Vagina (tissue), 2 donors: ENCODE measurements around the gene UMODL1. TPM values are rescaled to one million over a fixed set of nuclear protein-coding genes. Genes with fewer than 3 reads are reported as not detected.
A peak's percentile ranks its signal among the peaks of the same experiment; 100 is the strongest.

ENCODE experiments used
- DNase-seq, 2 donors: peaks; one replicate each; pipeline ENCODE4 v3.0.0-alpha.2; 2017; ENCODE audit errors: extremely low spot score in 2 of 2
- H3K27ac ChIP-seq: fragments of 200-600 bp; sonication (generic); one replicate; pipeline ENCODE4 v1.5.1; 2019
- H3K27me3 ChIP-seq: fragments of 200-600 bp; sonication (generic); one replicate; pipeline ENCODE4 v1.5.1; 2019
- H3K36me3 ChIP-seq, 2 donors: fragments of 200-600 bp; sonication (generic); one replicate each; pipeline ENCODE4 v1.5.1; 2017 to 2019
- H3K4me1 ChIP-seq: fragments of 200-600 bp; sonication (generic); one replicate; pipeline ENCODE4 v1.5.1; 2019
- H3K4me3 ChIP-seq, 2 donors: fragments of 200-600 bp; sonication (generic); 1 replicate in 1 of 2; 2 replicates in 1 of 2; pipeline ENCODE4 v1.5.1; 2016 to 2019
- H3K9me3 ChIP-seq: fragments of 200-600 bp; sonication (generic); one replicate; pipeline ENCODE4 v1.5.1; 2019
- POLR2A ChIP-seq, 2 donors: fragments of 450-650 bp; IDR thresholded peaks; one replicate each; pipeline ENCODE4 v1.6.1; 2017; ENCODE audit warnings: antibody characterized with exemption in 2 of 2, mild to moderate bottlenecking in 2 of 2, moderate library complexity in 2 of 2
- POLR2AphosphoS5 ChIP-seq, 2 donors: sonication (generic); formaldehyde crosslinking; IDR thresholded peaks; one replicate each; pipeline ENCODE4 v1.9.0; 2017; ENCODE audit warnings: antibody characterized with exemption in 2 of 2, mild to moderate bottlenecking in 2 of 2, low read depth in 1 of 2; ENCODE audit not compliant: insufficient read depth in 1 of 2
- intact Hi-C: fragments of 100-400 bp; cut with DNase I; formaldehyde crosslinking; loops from one replicate; pipeline ENCODE4 v1.15.1; 2023
- total RNA-seq: library from RNA; depleted of rRNA; stranded (reverse); fragments of >200 nt; gene quantifications from one replicate; pipeline ENCODE4 v1.2.3, GENCODE V29; 2016
- TF ChIP-seq, protein P1 (sequence below), 3 experiments: fragments of 450-650 bp in 2 of 3; fragments of 200-600 bp in 1 of 3; sonication (generic) in 1 of 3; IDR thresholded peaks; one replicate each; pipeline ENCODE4 v1.5.1; 2017 to 2019; ENCODE audit warnings: antibody characterized with exemption in 3 of 3, mild to moderate bottlenecking in 2 of 3, moderate library complexity in 2 of 3

Gene UMODL1
- total RNA-seq, 1 donor from 2014 or later: not detected

GRCh38 chr21:42038826-42039425 is 32.2 kb upstream of the UMODL1 start:
- TF ChIP-seq, protein P1, sequence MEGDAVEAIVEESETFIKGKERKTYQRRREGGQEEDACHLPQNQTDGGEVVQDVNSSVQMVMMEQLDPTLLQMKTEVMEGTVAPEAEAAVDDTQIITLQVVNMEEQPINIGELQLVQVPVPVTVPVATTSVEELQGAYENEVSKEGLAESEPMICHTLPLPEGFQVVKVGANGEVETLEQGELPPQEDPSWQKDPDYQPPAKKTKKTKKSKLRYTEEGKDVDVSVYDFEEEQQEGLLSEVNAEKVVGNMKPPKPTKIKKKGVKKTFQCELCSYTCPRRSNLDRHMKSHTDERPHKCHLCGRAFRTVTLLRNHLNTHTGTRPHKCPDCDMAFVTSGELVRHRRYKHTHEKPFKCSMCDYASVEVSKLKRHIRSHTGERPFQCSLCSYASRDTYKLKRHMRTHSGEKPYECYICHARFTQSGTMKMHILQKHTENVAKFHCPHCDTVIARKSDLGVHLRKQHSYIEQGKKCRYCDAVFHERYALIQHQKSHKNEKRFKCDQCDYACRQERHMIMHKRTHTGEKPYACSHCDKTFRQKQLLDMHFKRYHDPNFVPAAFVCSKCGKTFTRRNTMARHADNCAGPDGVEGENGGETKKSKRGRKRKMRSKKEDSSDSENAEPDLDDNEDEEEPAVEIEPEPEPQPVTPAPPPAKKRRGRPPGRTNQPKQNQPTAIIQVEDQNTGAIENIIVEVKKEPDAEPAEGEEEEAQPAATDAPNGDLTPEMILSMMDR (IDR thresholded peaks at IDR 0.05): no peak
- TF ChIP-seq POLR2A (IDR thresholded peaks at IDR 0.05) (no peak), POLR2AphosphoS5 (IDR thresholded peaks at IDR 0.05; ENCODE audit: insufficient read depth in 1 of 2, low read depth in 1 of 2) (no peak)
- no peak for DNase-seq
- Histone ChIP-seq H3K36me3 (no peaks in the 10 kb centered on the region), H3K9me3 (no peaks in the 10 kb centered on the region), H3K4me3 (no peak overlapping the region), H3K27ac (no peak overlapping the region), H3K4me1 (peaks cover 22% of the 10 kb centered on the region), H3K27me3 (no peaks in the 10 kb centered on the region)
- intact Hi-C loops: no loop called here

- TF ChIP-seq POLR2A (IDR thresholded peaks at IDR 0.05) (no peak), POLR2AphosphoS5 (IDR thresholded peaks at IDR 0.05; ENCODE audit: insufficient read depth in 1 of 2, low read depth in 1 of 2) (no peak)
- TF ChIP-seq, protein P1 (IDR thresholded peaks at IDR 0.05): no peak
- peak overlapping the region; percentile 15 for H3K27ac ChIP-seq
- intact Hi-C loops: no loop called here
- H3K36me3 ChIP-seq: no peaks in the 10 kb centered on the region
- no peaks in the 10 kb centered on the region for H3K27me3 ChIP-seq
- H3K4me3 ChIP-seq: no peak overlapping the region
- no peak for DNase-seq
- H3K4me1 ChIP-seq: peaks cover 22% of the 10 kb centered on the region
- H3K9me3 ChIP-seq: no peaks in the 10 kb centered on the region
These were observed 31.6 kb upstream of the UMODL1 start for GRCh38 chr21:42039470-42039901.

- DNase-seq: no peak
These were observed 31.2 kb upstream of the UMODL1 start for GRCh38 chr21:42039911-42040351.

DNA sequence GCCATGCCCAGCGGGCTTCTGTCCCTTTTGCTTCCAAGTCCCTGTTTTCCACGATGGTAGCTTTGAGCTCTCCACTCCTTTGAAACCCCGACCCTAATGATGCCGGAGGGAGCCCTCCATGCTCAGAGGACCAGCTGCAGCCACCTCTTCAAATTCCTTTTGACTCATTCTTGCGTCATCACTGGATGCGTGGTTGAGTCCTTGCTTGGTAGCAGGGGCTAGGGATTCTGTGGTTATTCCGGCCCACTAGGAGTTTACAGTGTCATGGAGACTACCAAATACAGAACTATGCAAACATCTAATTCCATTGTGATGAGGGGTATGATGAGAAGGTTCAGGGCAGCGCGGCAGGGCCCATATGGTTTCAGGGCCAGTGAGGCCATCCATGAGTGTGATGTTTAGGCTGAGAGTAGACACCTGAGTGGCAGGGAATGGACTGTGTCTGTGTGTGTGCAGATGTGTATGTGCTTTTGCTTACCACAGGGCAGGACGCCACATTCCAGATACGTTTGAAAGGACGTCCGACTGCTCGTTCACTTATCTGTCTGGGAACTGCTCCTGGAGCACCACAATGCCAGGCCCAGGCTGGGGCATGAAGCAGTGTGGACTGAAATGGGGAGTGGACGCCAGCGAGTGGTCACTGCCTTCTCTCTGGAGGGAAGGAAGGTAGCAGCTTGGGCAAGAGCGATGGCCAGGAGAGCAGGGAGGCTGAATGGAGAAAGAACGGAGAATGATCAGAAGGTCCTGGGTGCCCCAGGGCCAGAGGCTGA is 30.5 kb upstream of the UMODL1 start:
- Histone ChIP-seq H3K9me3 (no peaks in the 10 kb centered on the region), H3K36me3 (no peaks in the 10 kb centered on the region), H3K4me1 (peaks cover 22% of the 10 kb centered on the region), H3K27ac (peak overlapping the region; percentile 15), H3K4me3 (no peak overlapping the region), H3K27me3 (no peaks in the 10 kb centered on the region)
- no peak for DNase-seq
- no peak for TF ChIP-seq POLR2AphosphoS5 (IDR thresholded peaks at IDR 0.05; ENCODE audit: insufficient read depth in 1 of 2, low read depth in 1 of 2)
- TF ChIP-seq POLR2A (IDR thresholded peaks at IDR 0.05): no peak
- TF ChIP-seq, protein P1 (IDR thresholded peaks at IDR 0.05): no peak
- intact Hi-C loops: no loop called here

More at GRCh38 chr21:42039911-42040351, 31.2 kb upstream of the UMODL1 start:
- H3K27ac ChIP-seq: peak overlapping the region; percentile 15
- no peaks in the 10 kb centered on the region for H3K9me3 ChIP-seq
- peaks cover 22% of the 10 kb centered on the region for H3K4me1 ChIP-seq
- no peak overlapping the region for H3K4me3 ChIP-seq
- intact Hi-C loops: no loop called here
- no peaks in the 10 kb centered on the region for H3K36me3 ChIP-seq
- H3K27me3 ChIP-seq: no peaks in the 10 kb centered on the region
- TF ChIP-seq POLR2A (IDR thresholded peaks at IDR 0.05) (no peak), POLR2AphosphoS5 (IDR thresholded peaks at IDR 0.05; ENCODE audit: insufficient read depth in 1 of 2, low read depth in 1 of 2) (peak in 1 of 2 donors; percentile 53)
- TF ChIP-seq, protein P1 (IDR thresholded peaks at IDR 0.05): no peak

DNA sequence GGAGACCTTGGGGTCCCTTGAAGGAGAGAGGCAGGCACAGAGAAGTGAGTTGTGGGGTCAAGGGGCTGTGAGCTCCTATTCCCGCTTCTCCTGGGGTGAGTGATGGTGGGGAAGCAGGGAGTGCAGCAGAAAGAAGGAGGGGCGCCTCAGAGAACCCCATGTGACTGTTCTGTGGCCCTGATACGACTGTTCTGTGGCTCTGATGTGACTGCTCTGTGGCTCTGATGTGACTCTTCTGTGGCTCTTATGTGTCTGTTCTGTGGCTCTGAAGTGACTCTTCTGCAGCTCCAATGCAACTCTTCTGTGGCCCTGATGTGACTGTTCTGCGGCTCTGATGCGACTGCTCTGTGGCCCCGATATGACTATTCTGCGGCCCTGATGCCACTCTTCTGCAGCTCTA is 29.9 kb upstream of the UMODL1 start:
- no peak for DNase-seq
- TF ChIP-seq, protein P1 (IDR thresholded peaks at IDR 0.05): no peak
- no peak for TF ChIP-seq POLR2A (IDR thresholded peaks at IDR 0.05)
- no peak for TF ChIP-seq POLR2AphosphoS5 (IDR thresholded peaks at IDR 0.05; ENCODE audit: insufficient read depth in 1 of 2, low read depth in 1 of 2)
- no peak overlapping the region for H3K4me3 ChIP-seq
- no peaks in the 10 kb centered on the region for H3K9me3 ChIP-seq
- H3K4me1 ChIP-seq: peaks cover 22% of the 10 kb centered on the region
- no peaks in the 10 kb centered on the region for H3K27me3 ChIP-seq
- H3K27ac ChIP-seq: no peak overlapping the region
- intact Hi-C loops: no loop called here
- H3K36me3 ChIP-seq: no peaks in the 10 kb centered on the region
